Retinal pigment epithelial cell (primary cell): ENCODE results near the gene FAF1.

ENCODE experiments used
- DNase-seq: peaks from one replicate; pipeline ENCODE4 v3.0.0-alpha.2; 2010; ENCODE audit warnings: low read depth
- H3K4me3 ChIP-seq: 2 replicates; pipeline ENCODE4 v1.5.1; 2011; ENCODE audit warnings: mild to moderate bottlenecking, low read length, control low read depth, moderate library complexity
- CTCF ChIP-seq: conservative IDR thresholded peaks from 2 replicates; pipeline ENCODE4 v1.5.1; 2011; ENCODE audit warnings: low read depth, low read length, control low read depth, inconsistent platforms

FAF1 gene

GRCh38 chr1:50559421-50559820, 400.6 kb downstream of the FAF1 start:
- H3K4me3 ChIP-seq: no peak overlapping the region
- DNase-seq: peak; percentile 13
- no peak for TF ChIP-seq CTCF

- TF ChIP-seq CTCF: no peak
- no peak for DNase-seq
- H3K4me3 ChIP-seq: no peak overlapping the region
These were observed 406.1 kb downstream of the FAF1 start for GRCh38 chr1:50553921-50554320.

- no peak for TF ChIP-seq CTCF
- no peak for DNase-seq
- no peak overlapping the region for H3K4me3 ChIP-seq
These were observed 411.8 kb downstream of the FAF1 start for GRCh38 chr1:50548243-50548642.

- TF ChIP-seq CTCF: no peak
- H3K4me3 ChIP-seq: no peak overlapping the region
- no peak for DNase-seq
These were observed 417.7 kb downstream of the FAF1 start for GRCh38 chr1:50542362-50542761.

GRCh38 chr1:50538476-50538875, 421.6 kb downstream of the FAF1 start:
- no peak for TF ChIP-seq CTCF
- no peak for DNase-seq
- H3K4me3 ChIP-seq: no peak overlapping the region

GRCh38 chr1:50531601-50532000, 428.5 kb downstream of the FAF1 start:
- no peak for DNase-seq
- H3K4me3 ChIP-seq: no peak overlapping the region
- TF ChIP-seq CTCF: no peak

GRCh38 chr1:50531027-50531426, 429.0 kb downstream of the FAF1 start:
- no peak for DNase-seq
- no peak overlapping the region for H3K4me3 ChIP-seq
- TF ChIP-seq CTCF: no peak
